Activated CD4-positive, alpha-beta memory T cell treated with anti-CD3 and anti-CD28 coated beads for 36 hours (primary cell): ENCODE results near the gene MAP3K5. TPM values are rescaled to one million over a fixed set of nuclear protein-coding genes. Genes with fewer than 3 reads are reported as not detected.

Experiments
- CTCF ChIA-PET: fragments of 350-600 bp; sonication (Branson Sonifier 250); formaldehyde crosslinking; loops from one replicate; lab custom pipeline; 2021; ENCODE audit warnings: antibody characterized with exemption, inconsistent platforms; lab: Charles Lee
- POLR2A ChIA-PET: fragments of 350-600 bp; sonication (Branson Sonifier 250); formaldehyde crosslinking; loops from one replicate; lab custom pipeline; 2021; ENCODE audit warnings: antibody characterized with exemption; lab: Charles Lee
- DNase-seq: peaks from one replicate; pipeline ENCODE4 v3.0.0-alpha.2; 2020
- H3K27ac Mint-ChIP-seq: one replicate; pipeline ENCODE4 v1.8.0; 2021; ENCODE audit warnings: mixed read lengths
- H3K27me3 Mint-ChIP-seq: one replicate; pipeline ENCODE4 v1.8.0; 2021; ENCODE audit warnings: mixed read lengths
- H3K36me3 Mint-ChIP-seq: one replicate; pipeline ENCODE4 v1.8.0; 2021; ENCODE audit warnings: mixed read lengths
- H3K4me1 Mint-ChIP-seq: one replicate; pipeline ENCODE4 v1.8.0; 2021; ENCODE audit warnings: low read depth, mixed read lengths
- H3K4me3 Mint-ChIP-seq: one replicate; pipeline ENCODE4 v1.8.0; 2021; ENCODE audit warnings: mild to moderate bottlenecking, mixed read lengths
- H3K9me3 Mint-ChIP-seq: one replicate; pipeline ENCODE4 v1.8.0; 2021; ENCODE audit warnings: mixed read lengths
- intact Hi-C: fragments of 100-400 bp; cut with micrococcal nuclease; formaldehyde crosslinking; loops from one replicate; pipeline ENCODE4 v1.15.1; 2023
- total RNA-seq, 2 experiments: library from RNA; stranded (reverse); gene quantifications; one replicate each; pipeline ENCODE4 v1.2.3, GENCODE V29; 2021

MAP3K5 gene
- total RNA-seq, 2 experiments from 2014 or later: 13.2 to 13.8 TPM

DNA sequence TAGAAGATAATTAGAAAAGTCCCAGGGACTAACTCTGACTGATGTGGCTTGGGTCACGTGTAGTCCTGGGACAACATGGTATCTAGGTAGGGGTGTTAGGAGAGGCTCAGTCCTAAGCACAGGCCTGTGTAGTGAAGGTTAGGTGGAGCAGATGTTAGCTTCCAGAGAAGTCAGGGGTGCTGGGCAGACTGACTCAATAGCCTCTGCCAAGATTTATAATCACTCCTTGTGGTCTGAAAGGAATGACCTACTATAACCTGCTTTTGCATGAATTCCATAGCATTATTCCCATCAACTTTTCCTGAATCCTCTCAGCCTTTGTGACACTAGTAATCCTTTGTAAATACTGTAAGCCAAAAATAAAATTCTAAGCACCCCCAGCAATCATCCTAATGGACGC is 19.9 kb upstream of the MAP3K5 start:
- DNase-seq: no peak
- no peaks in the 10 kb centered on the region for H3K9me3 Mint-ChIP-seq
- H3K4me1 Mint-ChIP-seq: no peaks in the 10 kb centered on the region
- H3K36me3 Mint-ChIP-seq: no peaks in the 10 kb centered on the region
- CTCF ChIA-PET: no interaction called here
- H3K27me3 Mint-ChIP-seq: peaks cover 4% of the 10 kb centered on the region
- POLR2A ChIA-PET: no interaction called here
- intact Hi-C loops: no loop called here
- H3K4me3 Mint-ChIP-seq: no peak overlapping the region
- no peak overlapping the region for H3K27ac Mint-ChIP-seq

DNA sequence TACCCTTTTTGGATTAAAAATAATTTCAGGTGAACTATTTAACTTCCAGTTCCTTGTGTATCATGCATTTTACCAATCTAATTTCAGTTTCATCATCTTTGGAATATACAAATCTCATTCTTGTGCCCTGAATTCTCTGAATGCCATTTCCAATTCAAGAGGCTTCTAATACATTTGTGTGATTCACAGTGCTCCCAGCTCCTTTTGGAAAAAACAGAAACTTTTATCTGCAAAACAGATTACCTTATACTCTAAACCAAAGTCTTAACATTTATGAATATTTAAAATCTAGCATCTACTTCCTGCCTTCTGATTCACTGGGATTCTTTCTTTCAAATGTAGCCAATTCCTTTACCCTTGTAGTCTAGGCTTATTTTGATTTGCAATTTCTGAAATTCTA is 19.0 kb upstream of the MAP3K5 start:
- Mint-ChIP-seq H3K4me1 (no peaks in the 10 kb centered on the region), H3K36me3 (no peaks in the 10 kb centered on the region), H3K27ac (no peak overlapping the region), H3K27me3 (no peaks in the 10 kb centered on the region), H3K9me3 (no peaks in the 10 kb centered on the region), H3K4me3 (no peak overlapping the region)
- DNase-seq: no peak
- CTCF ChIA-PET: no interaction called here
- POLR2A ChIA-PET: no interaction called here
- intact Hi-C loops: no loop called here

DNA sequence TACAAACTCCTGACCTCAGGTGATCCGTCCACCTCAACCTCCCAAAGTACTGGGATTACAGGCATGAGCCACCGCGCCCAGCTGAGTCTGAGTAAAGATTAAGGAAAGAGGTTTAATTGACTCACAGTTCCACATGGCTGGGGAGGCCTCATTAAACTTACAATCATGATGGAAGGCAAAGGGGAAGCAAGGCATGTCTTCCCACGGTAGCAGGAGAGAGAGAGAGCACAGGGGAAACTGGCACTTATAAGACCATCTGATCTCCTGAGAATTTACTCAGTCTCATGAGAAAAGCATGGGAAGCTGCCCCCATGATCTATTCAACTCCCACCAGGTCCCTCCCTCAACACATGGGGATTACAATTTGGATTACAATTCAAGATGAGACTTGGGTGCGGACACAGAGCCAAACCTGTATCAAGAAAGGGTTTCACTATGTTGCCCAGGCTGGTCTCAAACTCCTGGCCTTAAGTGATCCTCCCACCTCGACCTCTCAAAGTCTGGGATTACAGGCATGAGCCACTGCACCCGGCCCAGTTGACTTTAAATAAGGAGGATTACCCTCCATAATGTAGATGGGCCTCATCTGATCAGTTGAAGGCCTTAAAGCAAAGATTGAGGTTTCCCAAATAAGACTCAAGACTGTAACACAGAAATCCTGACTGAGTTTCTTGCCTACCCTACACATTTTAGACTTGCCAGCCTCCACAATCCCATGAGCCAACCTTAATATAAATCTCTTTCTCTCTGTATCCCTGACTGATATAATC is 17.0 kb upstream of the MAP3K5 start:
- Mint-ChIP-seq H3K4me3 (no peak overlapping the region), H3K27ac (no peak overlapping the region), H3K9me3 (no peaks in the 10 kb centered on the region), H3K36me3 (no peaks in the 10 kb centered on the region), H3K4me1 (no peaks in the 10 kb centered on the region), H3K27me3 (no peaks in the 10 kb centered on the region)
- ChIA-PET POLR2A (no interaction called here), CTCF (interaction anchor here (0.6 kb wide), 1 partner anchor 174 kb away, joined by 3 read pairs; no protein-coding TSS in a partner anchor)
- DNase-seq: no peak
- intact Hi-C loops: no loop called here

DNA sequence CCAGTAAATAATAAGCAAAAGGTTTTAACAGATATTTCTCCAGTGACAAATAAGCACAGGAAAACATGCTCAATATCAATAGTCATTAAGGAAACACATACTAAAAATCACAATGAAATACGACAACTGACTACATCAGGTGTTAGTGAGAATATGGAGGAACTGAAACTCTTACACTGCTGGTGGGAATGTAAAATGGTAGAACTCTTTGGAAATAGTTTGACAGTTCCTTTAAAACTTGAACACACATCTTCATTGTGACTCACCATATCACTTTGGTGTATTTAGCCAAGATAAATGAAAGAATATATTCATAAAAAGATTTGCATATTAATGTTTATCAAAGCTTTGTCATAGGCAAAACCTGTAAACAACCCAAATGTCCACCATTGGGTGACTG is 11.3 kb upstream of the MAP3K5 start:
- no peak overlapping the region for H3K27ac Mint-ChIP-seq
- intact Hi-C loops: no loop called here
- no peaks in the 10 kb centered on the region for H3K36me3 Mint-ChIP-seq
- H3K4me1 Mint-ChIP-seq: no peaks in the 10 kb centered on the region
- POLR2A ChIA-PET: no interaction called here
- H3K4me3 Mint-ChIP-seq: no peak overlapping the region
- no peaks in the 10 kb centered on the region for H3K9me3 Mint-ChIP-seq
- CTCF ChIA-PET: interaction anchor here (2.9 to 3.4 kb wide), 2 partner anchors 11 to 159 kb away, joined by 15 to 16 read pairs; partner anchors contain the start of gene MAP3K5
- peaks cover 5% of the 10 kb centered on the region for H3K27me3 Mint-ChIP-seq
- DNase-seq: no peak

DNA sequence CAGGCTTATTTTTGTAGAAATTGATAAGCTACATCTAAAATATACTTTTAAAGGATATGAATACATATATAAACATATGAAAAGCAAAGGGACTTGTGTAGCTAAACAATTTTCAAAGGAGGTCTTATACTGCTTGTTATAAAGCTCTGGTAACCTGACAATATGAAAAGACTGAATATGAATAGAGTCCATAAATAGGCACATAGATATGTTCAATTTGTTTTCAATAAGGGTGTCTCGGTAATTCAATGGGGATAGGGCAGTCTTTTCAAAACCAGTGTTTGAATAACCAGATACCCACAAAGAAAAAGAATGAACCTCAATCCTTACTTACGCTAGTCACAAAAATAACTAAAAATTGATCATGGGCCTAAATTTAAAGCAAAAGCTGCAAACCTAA is 9.3 kb upstream of the MAP3K5 start:
- intact Hi-C loops: no loop called here
- no peak overlapping the region for H3K4me3 Mint-ChIP-seq
- peaks cover 5% of the 10 kb centered on the region for H3K27me3 Mint-ChIP-seq
- no peak for DNase-seq
- ChIA-PET POLR2A (interaction anchor here (0.6 kb wide), 1 partner anchor 208 kb away, joined by 3 read pairs; no protein-coding TSS in a partner anchor), CTCF (interaction anchor here (2.9 to 3.4 kb wide), 2 partner anchors 9 to 157 kb away, joined by 15 to 16 read pairs; partner anchors contain the start of gene MAP3K5)
- H3K27ac Mint-ChIP-seq: no peak overlapping the region
- H3K4me1 Mint-ChIP-seq: no peaks in the 10 kb centered on the region
- H3K36me3 Mint-ChIP-seq: no peaks in the 10 kb centered on the region
- H3K9me3 Mint-ChIP-seq: no peaks in the 10 kb centered on the region

DNA sequence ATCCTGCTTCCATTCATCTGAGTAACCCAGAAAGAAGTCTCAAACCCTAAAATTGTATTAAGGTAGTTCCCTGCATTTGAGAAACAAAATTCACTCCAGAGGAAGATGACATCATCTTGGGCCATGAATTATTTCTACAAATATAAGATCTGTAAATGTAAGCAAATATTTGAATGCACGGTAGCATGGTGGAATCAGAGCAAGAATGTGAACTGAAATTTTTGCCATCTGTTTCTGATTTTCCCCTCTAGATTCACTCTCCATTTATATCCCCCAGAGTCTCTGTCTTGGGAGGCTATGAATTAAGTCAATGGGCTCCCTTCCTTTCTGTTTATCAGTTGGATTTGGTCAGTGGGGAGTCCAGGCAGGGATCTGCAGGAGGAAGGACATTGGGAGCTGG is 5.8 kb upstream of the MAP3K5 start:
- no peak overlapping the region for H3K4me3 Mint-ChIP-seq
- ChIA-PET POLR2A (no interaction called here), CTCF (interaction anchor here (2.5 kb wide), 1 partner anchor 154 kb away, joined by 21 read pairs; no protein-coding TSS in a partner anchor)
- no peaks in the 10 kb centered on the region for H3K9me3 Mint-ChIP-seq
- peaks cover 5% of the 10 kb centered on the region for H3K27me3 Mint-ChIP-seq
- no peaks in the 10 kb centered on the region for H3K36me3 Mint-ChIP-seq
- no peak overlapping the region for H3K27ac Mint-ChIP-seq
- no peak for DNase-seq
- peaks cover 5% of the 10 kb centered on the region for H3K4me1 Mint-ChIP-seq
- intact Hi-C loops: no loop called here

DNA sequence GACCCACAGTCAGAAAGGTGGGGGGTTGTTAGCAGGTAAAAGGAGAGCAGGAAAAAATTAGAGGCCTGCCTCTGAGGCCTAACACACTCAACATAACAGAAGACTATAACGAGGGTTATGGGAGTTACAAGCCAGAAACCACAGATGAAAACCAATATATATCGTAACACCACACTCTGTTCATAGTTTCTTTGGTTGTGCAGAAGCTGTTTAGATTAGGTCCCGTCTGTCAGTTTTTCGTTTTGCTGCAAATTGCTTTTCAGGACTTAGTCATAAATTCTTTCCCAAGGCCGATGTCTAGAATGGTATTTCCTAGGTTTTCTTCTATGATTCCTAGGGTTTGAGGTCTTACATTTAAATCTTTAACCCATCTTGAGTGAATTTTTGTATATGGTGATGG is 3.7 kb upstream of the MAP3K5 start:
- ChIA-PET CTCF (interaction anchor here (10.8 kb wide), 1 partner anchor 150 kb away, joined by 624 read pairs; no protein-coding TSS in a partner anchor), POLR2A (no interaction called here)
- peaks cover 3% of the 10 kb centered on the region for H3K27me3 Mint-ChIP-seq
- H3K9me3 Mint-ChIP-seq: no peaks in the 10 kb centered on the region
- H3K4me1 Mint-ChIP-seq: peaks cover 9% of the 10 kb centered on the region
- no peak overlapping the region for H3K27ac Mint-ChIP-seq
- intact Hi-C loops: no loop called here
- no peak overlapping the region for H3K4me3 Mint-ChIP-seq
- no peak for DNase-seq
- H3K36me3 Mint-ChIP-seq: peaks cover 6% of the 10 kb centered on the region

DNA sequence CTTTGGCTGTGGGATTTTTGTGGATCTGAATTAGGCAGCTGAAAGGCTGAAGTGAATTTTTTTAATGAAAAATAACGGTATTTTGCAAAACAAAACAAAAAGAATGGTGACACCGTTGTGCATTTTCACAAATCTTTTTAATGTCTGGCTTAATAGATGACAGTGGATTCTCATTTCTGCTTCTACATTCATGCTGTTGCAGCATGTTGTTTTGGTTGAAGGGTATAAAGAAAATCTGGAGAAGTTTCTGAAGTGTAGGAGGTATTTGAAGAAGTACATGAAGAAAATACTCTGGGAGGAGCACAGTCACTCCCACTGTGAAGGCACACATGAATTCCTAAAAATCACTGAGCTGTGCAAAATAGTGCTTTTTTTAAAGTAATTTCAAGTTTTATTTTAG is 3.1 kb upstream of the MAP3K5 start:
- CTCF ChIA-PET: interaction anchor here (10.8 kb wide), 1 partner anchor 149 kb away, joined by 624 read pairs; no protein-coding TSS in a partner anchor
- H3K36me3 Mint-ChIP-seq: peaks cover 7% of the 10 kb centered on the region
- no peak for DNase-seq
- peaks cover 13% of the 10 kb centered on the region for H3K4me1 Mint-ChIP-seq
- intact Hi-C loops: no loop called here
- POLR2A ChIA-PET: interaction anchor here (1.7 kb wide), 1 partner anchor 26 kb away, joined by 7 read pairs; no protein-coding TSS in a partner anchor
- H3K27me3 Mint-ChIP-seq: peaks cover 2% of the 10 kb centered on the region
- no peak overlapping the region for H3K4me3 Mint-ChIP-seq
- no peak overlapping the region for H3K27ac Mint-ChIP-seq
- H3K9me3 Mint-ChIP-seq: no peaks in the 10 kb centered on the region

DNA sequence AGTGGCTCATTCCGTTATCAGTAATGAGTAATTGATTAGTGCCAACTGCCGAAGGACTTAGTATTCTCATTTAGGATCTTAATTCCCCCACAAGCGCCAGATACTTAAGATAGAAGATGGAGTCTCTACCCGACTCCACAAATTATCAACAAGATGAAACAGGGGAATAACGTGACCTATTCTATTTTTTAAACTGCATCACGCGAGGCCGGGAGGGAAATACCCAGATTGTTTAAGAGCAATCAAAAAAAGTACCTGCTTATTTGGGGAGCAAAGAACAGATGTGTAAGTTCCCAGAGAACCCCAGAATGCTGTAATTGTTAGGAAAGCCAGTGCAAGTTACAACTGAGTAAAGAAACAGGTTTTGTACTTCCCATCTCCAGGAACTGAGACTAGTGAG is 1.1 kb upstream of the MAP3K5 start:
- DNase-seq: peak; percentile 34
- Mint-ChIP-seq H3K4me3 (peak overlapping the region; percentile 94), H3K4me1 (peaks cover 27% of the 10 kb centered on the region), H3K27ac (peak overlapping the region; percentile 94), H3K27me3 (no peaks in the 10 kb centered on the region), H3K9me3 (no peaks in the 10 kb centered on the region), H3K36me3 (peaks cover 7% of the 10 kb centered on the region)
- POLR2A ChIA-PET: interaction anchor here (1.2 to 2.1 kb wide), 4 partner anchors 30 to 504 kb away, joined by 3 to 71 read pairs (median 12); partner anchors contain the start of gene BCLAF1
- CTCF ChIA-PET: interaction anchor here (0.6 to 10.8 kb wide), 15 partner anchors 9 to 505 kb away, joined by 3 to 624 read pairs (median 8); partner anchors contain the start of gene PEX7
- intact Hi-C loops: loop anchor here (1.0 to 2.0 kb wide), 5 partner anchors 149 to 505 kb away; partner anchors contain the start of gene BCLAF1

DNA sequence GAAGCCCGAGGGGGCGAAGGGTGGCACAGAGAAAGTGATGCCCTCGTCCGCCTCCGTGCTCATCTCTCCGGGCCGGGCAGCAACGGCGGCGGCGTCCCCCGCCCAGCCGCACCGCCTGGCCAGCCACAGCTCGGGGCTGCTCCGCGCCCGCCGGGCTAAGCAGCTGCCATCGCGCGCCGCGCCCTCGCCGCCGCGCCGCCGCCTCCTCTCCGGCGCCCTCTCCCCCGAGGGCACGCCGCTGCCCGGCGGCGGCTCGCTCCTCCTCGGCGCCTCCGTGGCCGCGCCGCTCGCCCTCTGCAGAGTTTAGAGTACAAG is 225 bp downstream of the MAP3K5 start:
- intact Hi-C loops: loop anchor here (1.0 to 2.0 kb wide), 2 partner anchors 30 to 503 kb away; partner anchors contain the start of genes BCLAF1 and PEX7
- H3K27me3 Mint-ChIP-seq: no peaks in the 10 kb centered on the region
- peak overlapping the region; percentile 94 for H3K4me3 Mint-ChIP-seq
- H3K4me1 Mint-ChIP-seq: peaks cover 41% of the 10 kb centered on the region
- peak overlapping the region; percentile 94 for H3K27ac Mint-ChIP-seq
- CTCF ChIA-PET: interaction anchor here (0.6 to 10.8 kb wide), 71 partner anchors 8 to 245 kb away, joined by 3 to 624 read pairs (median 5); partner anchors contain the start of genes MAP7, PEX7 and SLC35D3
- no peak for DNase-seq
- H3K36me3 Mint-ChIP-seq: peaks cover 7% of the 10 kb centered on the region
- H3K9me3 Mint-ChIP-seq: no peaks in the 10 kb centered on the region
- POLR2A ChIA-PET: interaction anchor here (0.7 to 2.1 kb wide), 25 partner anchors 10 to 503 kb away, joined by 3 to 71 read pairs (median 4); partner anchors contain the start of gene BCLAF1

DNA sequence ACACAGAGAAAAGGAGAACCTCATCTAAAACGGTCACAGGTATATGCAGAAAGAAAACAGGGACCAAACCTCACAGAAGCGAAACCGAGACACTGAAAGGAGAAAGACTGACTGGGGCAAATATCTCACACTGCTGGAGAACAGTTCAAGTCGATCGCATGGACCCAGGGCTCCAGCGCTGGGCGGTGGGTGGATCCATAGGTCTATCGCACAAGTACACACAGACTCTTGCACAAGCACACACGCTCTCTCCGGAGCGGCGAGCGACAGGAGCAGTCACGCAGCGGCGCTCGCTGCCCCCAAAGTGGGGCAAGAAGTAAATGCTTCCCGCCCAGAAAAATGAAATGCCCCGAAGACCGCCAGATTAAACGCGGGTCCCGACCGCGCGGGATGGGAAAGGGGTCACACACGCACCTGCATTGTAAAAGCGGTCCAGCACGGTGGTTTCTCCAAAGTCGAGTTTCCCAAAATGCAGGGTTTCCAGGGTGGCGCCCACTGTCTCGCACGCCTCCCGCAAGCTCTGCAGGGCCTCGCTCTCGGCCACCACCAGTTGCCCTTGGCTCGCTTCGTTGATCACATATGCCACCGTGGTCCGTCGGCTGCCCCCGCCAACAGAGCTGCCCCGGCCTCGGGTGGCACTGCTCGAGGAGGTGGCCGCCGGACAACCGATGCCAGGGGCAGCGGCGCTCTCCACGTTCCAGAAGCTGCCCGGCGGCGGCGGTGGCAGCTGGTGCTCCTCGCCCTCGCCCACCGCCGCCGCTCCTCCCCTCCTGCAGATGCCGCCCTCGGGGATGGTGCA is 782 bp downstream of the MAP3K5 start:
- H3K27ac Mint-ChIP-seq: peak overlapping the region; percentile 93
- intact Hi-C loops: loop anchor here (1.0 to 2.0 kb wide), 4 partner anchors 31 to 503 kb away; partner anchors contain the start of genes BCLAF1 and PEX7

More for the DNA sequence above, 782 bp downstream of the MAP3K5 start:
- Mint-ChIP-seq H3K9me3 (no peaks in the 10 kb centered on the region), H3K4me3 (peak overlapping the region; percentile 94), H3K27me3 (no peaks in the 10 kb centered on the region), H3K36me3 (peaks cover 7% of the 10 kb centered on the region), H3K4me1 (peaks cover 44% of the 10 kb centered on the region)
- CTCF ChIA-PET: interaction anchor here (0.7 to 10.8 kb wide), 60 partner anchors 8 to 244 kb away, joined by 3 to 624 read pairs (median 6); partner anchors contain the start of genes MAP7, PEX7 and SLC35D3
- POLR2A ChIA-PET: interaction anchor here (0.7 to 2.1 kb wide), 20 partner anchors 10 to 502 kb away, joined by 3 to 71 read pairs (median 4); partner anchors contain the start of gene BCLAF1
- DNase-seq: peak; percentile 71
